Hepatocyte (in vitro differentiated cells): ENCODE data around the gene STXBP6.

ENCODE experiments used
- EZH2 ChIP-seq: fragments of 200-600 bp; sonication (generic); IDR thresholded peaks from 2 replicates; pipeline ENCODE4 v1.6.1; 2016; ENCODE audit warnings: antibody characterized with exemption, mild to moderate bottlenecking, borderline replicate concordance
- EZH2phosphoT487 ChIP-seq: fragments of 200-600 bp; sonication (generic); IDR thresholded peaks from one replicate; pipeline ENCODE4 v1.6.1; 2018; ENCODE audit warnings: antibody characterized with exemption, mild to moderate bottlenecking, low read depth, moderate library complexity; ENCODE audit not compliant: unreplicated experiment, severe bottlenecking
- TF ChIP-seq, protein P1 (sequence below): fragments of 200-600 bp; sonication (generic); IDR thresholded peaks from 2 replicates; pipeline ENCODE4 v1.5.1; 2016; ENCODE audit warnings: antibody characterized with exemption, mild to moderate bottlenecking; ENCODE audit not compliant: poor library complexity

DNA sequence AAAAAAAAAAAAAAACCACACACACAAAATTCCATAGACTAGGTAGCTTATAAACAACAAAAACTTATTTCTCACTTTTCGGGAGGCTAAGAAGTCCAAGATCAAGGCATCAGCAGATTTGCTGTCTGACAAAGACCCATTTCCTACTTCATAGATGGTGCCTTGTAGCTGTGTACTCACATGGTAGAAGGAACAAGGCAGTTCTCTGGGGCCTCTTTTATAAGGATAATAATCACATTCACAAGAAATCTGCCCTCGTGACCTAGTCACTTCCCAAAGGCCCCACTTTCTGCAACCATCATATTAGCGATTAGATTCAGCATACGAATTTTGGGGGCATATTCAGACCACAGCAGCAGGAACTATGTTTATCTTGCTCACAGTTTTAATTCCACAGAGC lies 54.9 kb downstream of the STXBP6 start:
- TF ChIP-seq EZH2phosphoT487 (no peak), EZH2 (no peak)
- TF ChIP-seq, protein P1, sequence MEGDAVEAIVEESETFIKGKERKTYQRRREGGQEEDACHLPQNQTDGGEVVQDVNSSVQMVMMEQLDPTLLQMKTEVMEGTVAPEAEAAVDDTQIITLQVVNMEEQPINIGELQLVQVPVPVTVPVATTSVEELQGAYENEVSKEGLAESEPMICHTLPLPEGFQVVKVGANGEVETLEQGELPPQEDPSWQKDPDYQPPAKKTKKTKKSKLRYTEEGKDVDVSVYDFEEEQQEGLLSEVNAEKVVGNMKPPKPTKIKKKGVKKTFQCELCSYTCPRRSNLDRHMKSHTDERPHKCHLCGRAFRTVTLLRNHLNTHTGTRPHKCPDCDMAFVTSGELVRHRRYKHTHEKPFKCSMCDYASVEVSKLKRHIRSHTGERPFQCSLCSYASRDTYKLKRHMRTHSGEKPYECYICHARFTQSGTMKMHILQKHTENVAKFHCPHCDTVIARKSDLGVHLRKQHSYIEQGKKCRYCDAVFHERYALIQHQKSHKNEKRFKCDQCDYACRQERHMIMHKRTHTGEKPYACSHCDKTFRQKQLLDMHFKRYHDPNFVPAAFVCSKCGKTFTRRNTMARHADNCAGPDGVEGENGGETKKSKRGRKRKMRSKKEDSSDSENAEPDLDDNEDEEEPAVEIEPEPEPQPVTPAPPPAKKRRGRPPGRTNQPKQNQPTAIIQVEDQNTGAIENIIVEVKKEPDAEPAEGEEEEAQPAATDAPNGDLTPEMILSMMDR, result no peak
